ENCODE results near the gene CNN1.
A peak's percentile ranks its signal among the peaks of the same experiment; 100 is the strongest.

CNN1 gene

GRCh38 chr19:11547929-11548700 lies 9.5 kb downstream of the CNN1 start:
- peaks cover 67 to 73% (median 73%) of the 10 kb centered on the region in 3 donors for H3K36me3 ChIP-seq
- peak overlapping the region in 1 of 2 donors; percentile 98 for H3K27ac ChIP-seq
- H3K9me3 ChIP-seq, result no peaks in the 10 kb centered on the region
- DNase-seq, result no peak
- intact Hi-C loops (cut with DNase I; ENCODE audit: low total_unique reads), result no loop called here
- H3K27me3 ChIP-seq, result no peaks in the 10 kb centered on the region
- peaks cover 0 to 72% (median 24%) of the 10 kb centered on the region in 4 donors for H3K4me1 ChIP-seq
- TF ChIP-seq, protein P1, sequence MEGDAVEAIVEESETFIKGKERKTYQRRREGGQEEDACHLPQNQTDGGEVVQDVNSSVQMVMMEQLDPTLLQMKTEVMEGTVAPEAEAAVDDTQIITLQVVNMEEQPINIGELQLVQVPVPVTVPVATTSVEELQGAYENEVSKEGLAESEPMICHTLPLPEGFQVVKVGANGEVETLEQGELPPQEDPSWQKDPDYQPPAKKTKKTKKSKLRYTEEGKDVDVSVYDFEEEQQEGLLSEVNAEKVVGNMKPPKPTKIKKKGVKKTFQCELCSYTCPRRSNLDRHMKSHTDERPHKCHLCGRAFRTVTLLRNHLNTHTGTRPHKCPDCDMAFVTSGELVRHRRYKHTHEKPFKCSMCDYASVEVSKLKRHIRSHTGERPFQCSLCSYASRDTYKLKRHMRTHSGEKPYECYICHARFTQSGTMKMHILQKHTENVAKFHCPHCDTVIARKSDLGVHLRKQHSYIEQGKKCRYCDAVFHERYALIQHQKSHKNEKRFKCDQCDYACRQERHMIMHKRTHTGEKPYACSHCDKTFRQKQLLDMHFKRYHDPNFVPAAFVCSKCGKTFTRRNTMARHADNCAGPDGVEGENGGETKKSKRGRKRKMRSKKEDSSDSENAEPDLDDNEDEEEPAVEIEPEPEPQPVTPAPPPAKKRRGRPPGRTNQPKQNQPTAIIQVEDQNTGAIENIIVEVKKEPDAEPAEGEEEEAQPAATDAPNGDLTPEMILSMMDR (IDR thresholded peaks at IDR 0.05), result no peak
- no peak overlapping the region for H3K4me3 ChIP-seq

GRCh38 chr19:11549386-11549953 lies 10.8 kb downstream of the CNN1 start:
- intact Hi-C loops (cut with DNase I; ENCODE audit: low total_unique reads), result no loop called here
- TF ChIP-seq, protein P1 (IDR thresholded peaks at IDR 0.05), result no peak
- no peak overlapping the region for H3K4me3 ChIP-seq
- peaks cover 0 to 59% (median 21%) of the 10 kb centered on the region in 4 donors for H3K4me1 ChIP-seq
- no peaks in the 10 kb centered on the region for H3K27me3 ChIP-seq
- H3K36me3 ChIP-seq, result peaks cover 71 to 81% (median 71%) of the 10 kb centered on the region in 3 donors
- H3K27ac ChIP-seq, result peak overlapping the region; percentile 93 to 95
- no peaks in the 10 kb centered on the region for H3K9me3 ChIP-seq
- no peak for DNase-seq

- no peak for DNase-seq
- H3K4me1 ChIP-seq, result peaks cover 0 to 53% (median 20%) of the 10 kb centered on the region in 4 donors
- no peaks in the 10 kb centered on the region for H3K9me3 ChIP-seq
- H3K36me3 ChIP-seq, result peaks cover 63 to 80% (median 70%) of the 10 kb centered on the region in 3 donors
- intact Hi-C loops (cut with DNase I; ENCODE audit: low total_unique reads), result no loop called here
- TF ChIP-seq, protein P1 (IDR thresholded peaks at IDR 0.05), result no peak
- H3K4me3 ChIP-seq, result no peak overlapping the region
- peak overlapping the region; percentile 93 to 95 for H3K27ac ChIP-seq
- no peaks in the 10 kb centered on the region for H3K27me3 ChIP-seq
Measured at GRCh38 chr19:11550265-11550664, 11.6 kb downstream of the CNN1 start.

DNA sequence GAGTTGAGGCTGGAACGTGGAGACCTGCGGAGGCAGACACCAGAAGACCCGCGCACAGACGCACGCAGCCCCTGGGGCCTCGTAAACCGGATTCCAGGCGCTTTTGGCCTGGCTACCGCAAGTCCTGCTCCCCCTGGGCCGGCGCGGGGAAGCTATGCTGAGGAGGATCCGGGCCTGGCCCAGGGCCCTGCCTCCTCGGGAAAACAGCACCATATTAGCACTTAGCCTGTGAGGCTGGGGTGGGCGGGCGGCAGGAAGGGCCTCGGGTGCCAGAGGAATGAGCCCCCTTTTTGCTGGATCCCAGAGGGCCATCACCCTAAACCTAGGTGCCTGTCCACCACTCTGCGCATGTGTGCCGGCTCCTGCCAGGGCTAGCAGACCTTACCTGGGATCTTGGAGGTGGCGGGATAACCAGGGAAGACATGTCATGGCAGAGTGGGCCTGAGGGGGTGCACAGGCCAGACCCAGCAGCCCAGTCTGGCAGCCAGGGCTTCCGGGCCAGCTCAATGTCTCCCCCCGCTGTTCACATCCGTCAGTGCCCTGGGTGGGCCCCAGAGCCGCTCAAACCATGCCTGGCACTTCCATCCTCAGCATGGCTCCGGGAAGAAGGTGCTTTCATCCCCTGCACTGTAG lies 13.1 kb downstream of the CNN1 start:
- intact Hi-C loops (cut with DNase I; ENCODE audit: low total_unique reads), result no loop called here
- no peaks in the 10 kb centered on the region for H3K9me3 ChIP-seq
- peaks cover 49 to 80% (median 61%) of the 10 kb centered on the region in 3 donors for H3K36me3 ChIP-seq
- peak; percentile 39 to 87 for DNase-seq
- H3K4me1 ChIP-seq, result peaks cover 0 to 47% (median 23%) of the 10 kb centered on the region in 4 donors
- peak overlapping the region; percentile 93 to 95 for H3K27ac ChIP-seq
- H3K4me3 ChIP-seq, result peak overlapping the region; percentile 32 to 33
- no peaks in the 10 kb centered on the region for H3K27me3 ChIP-seq
- TF ChIP-seq, protein P1 (IDR thresholded peaks at IDR 0.05), result peak; percentile 50 to 55

DNA sequence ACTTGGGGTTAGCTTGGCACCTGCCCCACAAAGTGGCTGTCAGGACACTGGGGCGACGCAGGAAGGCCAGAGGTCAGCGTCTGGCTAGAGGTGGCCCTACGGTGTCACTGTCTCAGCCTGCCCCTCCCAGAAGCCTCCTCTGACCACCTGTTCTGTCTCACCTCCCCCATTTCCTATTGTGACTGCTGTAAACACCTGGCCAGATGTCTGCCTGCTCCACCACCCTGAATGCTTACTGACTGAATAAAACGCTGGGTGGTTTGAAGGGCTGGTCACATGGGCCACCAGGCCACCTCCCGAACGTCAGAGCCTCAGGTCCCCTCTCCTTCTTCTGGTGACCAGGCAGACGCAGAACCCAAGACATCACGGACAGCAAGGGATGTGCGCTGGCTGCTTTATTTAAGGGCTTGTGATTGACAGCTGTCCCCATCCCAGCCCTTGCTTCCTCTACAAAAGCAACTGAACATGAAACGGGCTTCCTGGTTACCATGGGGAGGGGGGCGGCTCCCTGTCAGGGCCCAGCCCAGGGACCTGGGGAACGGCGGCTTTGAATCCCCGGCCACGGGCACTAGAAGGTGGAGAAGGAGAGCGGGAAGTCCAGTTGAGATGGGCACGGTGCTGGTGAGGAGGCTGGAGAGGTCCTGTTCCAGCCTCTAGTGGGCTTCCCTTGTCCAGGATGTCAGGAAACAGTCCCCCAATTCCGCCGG lies 14.2 kb downstream of the CNN1 start:
- TF ChIP-seq, protein P1 (IDR thresholded peaks at IDR 0.05), result no peak
- no peak overlapping the region for H3K4me3 ChIP-seq
- H3K9me3 ChIP-seq, result no peaks in the 10 kb centered on the region
- no peaks in the 10 kb centered on the region for H3K27me3 ChIP-seq
- peak overlapping the region; percentile 93 to 95 for H3K27ac ChIP-seq
- intact Hi-C loops (cut with DNase I; ENCODE audit: low total_unique reads), result no loop called here
- DNase-seq, result no peak
- peaks cover 0 to 54% (median 31%) of the 10 kb centered on the region in 4 donors for H3K4me1 ChIP-seq
- H3K36me3 ChIP-seq, result peaks cover 38 to 69% (median 50%) of the 10 kb centered on the region in 3 donors

Measured in tibial artery (tissue), 4 donors.